Stimulated activated CD8-positive, alpha-beta memory T cell treated with anti-CD3 and anti-CD28 coated beads, Interleukin-7, amount 100 ng/mL, for 24 hours (primary cell): ENCODE data around the gene NSMCE4A.
"Not testable (repeated sequence)": the region's sequence is repeated elsewhere in the genome, so short reads cannot be mapped to it uniquely, and the experiment has no call there.

ENCODE experiments used
- DNase-seq: peaks from one replicate; pipeline ENCODE4 v3.0.0-alpha.2; 2020; ENCODE audit warnings: low read depth

Gene NSMCE4A

GRCh38 chr10:121935702-121936101 is 39.3 kb downstream of the NSMCE4A start:
- DNase-seq = no peak

- not testable (repeated sequence) for DNase-seq
These were observed 44.5 kb downstream of the NSMCE4A start for GRCh38 chr10:121930268-121931085.

- not testable (repeated sequence) for DNase-seq
These were observed 45.3 kb downstream of the NSMCE4A start for GRCh38 chr10:121929585-121930267.

GRCh38 chr10:121928528-121928884 is 46.5 kb downstream of the NSMCE4A start:
- no peak for DNase-seq

- DNase-seq = peak; percentile 60
These were observed 47.0 kb downstream of the NSMCE4A start, which contains the start of gene ATE1 for GRCh38 chr10:121927841-121928527. ATE1 (minus strand) TSS chr10:121928031; CDS start chr10:121927949, 82 bp downstream.

GRCh38 chr10:121927318-121927840 is 47.6 kb downstream of the NSMCE4A start:
- peak; percentile 1 for DNase-seq

GRCh38 chr10:121926671-121927317 is 48.2 kb downstream of the NSMCE4A start:
- DNase-seq = no peak

- no peak for DNase-seq
These were observed 48.9 kb downstream of the NSMCE4A start for GRCh38 chr10:121926157-121926556.

GRCh38 chr10:121921238-121921931 is 53.6 kb downstream of the NSMCE4A start:
- no peak for DNase-seq

GRCh38 chr10:121919666-121920065 is 55.4 kb downstream of the NSMCE4A start:
- DNase-seq = no peak

- not testable (repeated sequence) for DNase-seq
These were observed 56.2 kb downstream of the NSMCE4A start for GRCh38 chr10:121918800-121919199.

GRCh38 chr10:121914661-121915060 is 60.4 kb downstream of the NSMCE4A start:
- no peak for DNase-seq

GRCh38 chr10:121911421-121911697 is 63.7 kb downstream of the NSMCE4A start:
- no peak for DNase-seq

GRCh38 chr10:121910673-121911420 is 64.2 kb downstream of the NSMCE4A start:
- no peak for DNase-seq
